OCI-LY1 (cell line): Measurements from ENCODE around the gene PRSS3.
"Not testable (repeated sequence)": the region's sequence is repeated elsewhere in the genome, so short reads cannot be mapped to it uniquely, and the experiment has no call there.

Experiments used
- H2AFZ ChIP-seq: fragments of 200-600 bp; sonication (generic), shearing (Covaris generic); 2 replicates; pipeline ENCODE4 v1.6.0; 2014; ENCODE audit warnings: antibody characterized with exemption, mild to moderate bottlenecking, low read length
- H3F3A ChIP-seq: fragments of 200-600 bp; sonication (generic), shearing (Covaris generic); 2 replicates; pipeline ENCODE4 v1.6.0; 2014; ENCODE audit warnings: mild to moderate bottlenecking, antibody characterized with exemption, low read length, moderate library complexity; ENCODE audit not compliant: insufficient read depth
- H3K27ac ChIP-seq: fragments of 200-600 bp; sonication (generic); 2 replicates; pipeline ENCODE4 v1.5.1; 2014; ENCODE audit warnings: low read length, mixed run types, mild to moderate bottlenecking, low read depth; ENCODE audit not compliant: poor library complexity, severe bottlenecking
- H3K27me3 ChIP-seq: fragments of 200-600 bp; sonication (generic); 2 replicates; pipeline ENCODE4 v1.6.0; 2014; ENCODE audit warnings: antibody characterized with exemption, mild to moderate bottlenecking, low read length, moderate library complexity; ENCODE audit not compliant: insufficient read depth
- H3K36me3 ChIP-seq: fragments of 200-600 bp; sonication (generic); 2 replicates; pipeline ENCODE4 v1.6.1; 2014; ENCODE audit warnings: mild to moderate bottlenecking, antibody characterized with exemption, low read length, moderate library complexity, mixed read lengths; ENCODE audit not compliant: insufficient read depth
- H3K4me1 ChIP-seq: fragments of 200-600 bp; sonication (generic); 2 replicates; pipeline ENCODE4 v1.5.1; 2014; ENCODE audit warnings: mild to moderate bottlenecking, low read length, moderate library complexity; ENCODE audit not compliant: insufficient read depth, severe bottlenecking
- H3K4me2 ChIP-seq: fragments of 200-600 bp; sonication (generic), shearing (Covaris generic); 2 replicates; pipeline ENCODE4 v1.6.1; 2014; ENCODE audit warnings: low read length
- H3K4me3 ChIP-seq: fragments of 200-600 bp; sonication (generic); 2 replicates; pipeline ENCODE4 v1.5.1; 2014; ENCODE audit warnings: low read length, low read depth, mild to moderate bottlenecking, mixed read lengths; ENCODE audit not compliant: poor library complexity, severe bottlenecking
- H3K79me2 ChIP-seq: fragments of 200-600 bp; shearing (Covaris generic); 2 replicates; pipeline ENCODE4 v1.6.1; 2016; ENCODE audit warnings: mixed run types, low read length, mixed read lengths; ENCODE audit not compliant: insufficient read depth
- H3K9ac ChIP-seq: fragments of 200-600 bp; sonication (generic), shearing (Covaris generic); 2 replicates; pipeline ENCODE4 v1.6.1; 2014; ENCODE audit warnings: mild to moderate bottlenecking, low read length, mixed read lengths
- H3K9me2 ChIP-seq: fragments of 200-600 bp; sonication (generic), shearing (Covaris generic); 2 replicates; pipeline ENCODE4 v1.6.1; 2014; ENCODE audit warnings: low read depth, mild to moderate bottlenecking, low read length, mixed read lengths
- H3K9me3 ChIP-seq: fragments of 200-600 bp; shearing (Covaris generic); 2 replicates; pipeline ENCODE4 v1.6.1; 2014; ENCODE audit warnings: low read length, mixed read lengths
- H4K20me1 ChIP-seq: fragments of 200-600 bp; sonication (generic), shearing (Covaris generic); 2 replicates; pipeline ENCODE4 v1.6.0; 2016; ENCODE audit warnings: mild to moderate bottlenecking, low read length; ENCODE audit not compliant: insufficient read depth
- CTCF ChIP-seq: fragments of 200-600 bp; sonication (generic), shearing (Covaris generic); IDR thresholded peaks from 2 replicates; pipeline ENCODE4 v1.5.1; 2017; ENCODE audit warnings: mild to moderate bottlenecking, antibody characterized with exemption, low read length, moderate library complexity, mixed read lengths
- EZH2 ChIP-seq: fragments of 200-600 bp; sonication (generic), shearing (Covaris generic); IDR thresholded peaks from 2 replicates; pipeline ENCODE4 v1.8.0; 2017; ENCODE audit warnings: borderline replicate concordance, mixed run types, mild to moderate bottlenecking, antibody characterized with exemption, low read length, moderate library complexity, mixed read lengths

The PRSS3 gene

GRCh38 chr9:33798545-33798944, 3.2 kb downstream of the PRSS3 start:
- Histone ChIP-seq H3K4me1 (no peaks in the 10 kb centered on the region), H2AFZ (no peak overlapping the region), H3K36me3 (no peaks in the 10 kb centered on the region), H3K27ac (no peak overlapping the region), H3K9me2 (no peaks in the 10 kb centered on the region), H3K4me3 (no peak overlapping the region), H3K27me3 (no peaks in the 10 kb centered on the region), H4K20me1 (no peaks in the 10 kb centered on the region), H3K9ac (no peak overlapping the region), H3K79me2 (no peaks in the 10 kb centered on the region), H3F3A (no peaks in the 10 kb centered on the region), H3K9me3 (no peaks in the 10 kb centered on the region), H3K4me2 (no peak overlapping the region)
- no peak for TF ChIP-seq CTCF
- TF ChIP-seq EZH2 = no peak

- H3K36me3 ChIP-seq = no peaks in the 10 kb centered on the region
- TF ChIP-seq CTCF (no peak), EZH2 (no peak)
- no peak overlapping the region for H3K4me2 ChIP-seq
- no peaks in the 10 kb centered on the region for H3K9me2 ChIP-seq
- no peak overlapping the region for H3K4me3 ChIP-seq
- no peaks in the 10 kb centered on the region for H3K9me3 ChIP-seq
- no peaks in the 10 kb centered on the region for H3F3A ChIP-seq
- no peak overlapping the region for H2AFZ ChIP-seq
- no peaks in the 10 kb centered on the region for H4K20me1 ChIP-seq
- H3K9ac ChIP-seq = no peak overlapping the region
- no peaks in the 10 kb centered on the region for H3K79me2 ChIP-seq
- no peaks in the 10 kb centered on the region for H3K4me1 ChIP-seq
- H3K27me3 ChIP-seq = no peaks in the 10 kb centered on the region
- H3K27ac ChIP-seq = no peak overlapping the region
These were observed 4.8 kb downstream of the PRSS3 start for GRCh38 chr9:33799928-33800704.

GRCh38 chr9:33800886-33801285, 5.5 kb downstream of the PRSS3 start:
- H3K27me3 ChIP-seq = no peaks in the 10 kb centered on the region
- no peak overlapping the region for H3K4me3 ChIP-seq
- no peak overlapping the region for H3K4me2 ChIP-seq
- no peaks in the 10 kb centered on the region for H3K79me2 ChIP-seq
- no peak overlapping the region for H3K9ac ChIP-seq
- no peak overlapping the region for H3K27ac ChIP-seq
- no peaks in the 10 kb centered on the region for H3K9me3 ChIP-seq
- H4K20me1 ChIP-seq = no peaks in the 10 kb centered on the region
- H3K9me2 ChIP-seq = no peaks in the 10 kb centered on the region
- H2AFZ ChIP-seq = no peak overlapping the region
- H3K36me3 ChIP-seq = no peaks in the 10 kb centered on the region
- no peaks in the 10 kb centered on the region for H3F3A ChIP-seq
- H3K4me1 ChIP-seq = no peaks in the 10 kb centered on the region
- TF ChIP-seq EZH2 (no peak), CTCF (no peak)

GRCh38 chr9:33801943-33802500, 6.7 kb downstream of the PRSS3 start:
- H2AFZ ChIP-seq, H3K27ac ChIP-seq, H3K79me2 ChIP-seq: not testable (repeated sequence)

GRCh38 chr9:33804196-33804595, 8.8 kb downstream of the PRSS3 start:
- not testable (repeated sequence) for H2AFZ ChIP-seq, H3K9me3 ChIP-seq, H3K27ac ChIP-seq, H3K79me2 ChIP-seq, H3F3A ChIP-seq, H3K27me3 ChIP-seq, H3K4me2 ChIP-seq, H4K20me1 ChIP-seq, H3K36me3 ChIP-seq, H3K9me2 ChIP-seq, H3K4me3 ChIP-seq, H3K9ac ChIP-seq
- peaks cover 10% of the 10 kb centered on the region for H3K4me1 ChIP-seq

More at GRCh38 chr9:33801943-33802500, 6.7 kb downstream of the PRSS3 start:
- not testable (repeated sequence) for H3K9me2 ChIP-seq, H3K36me3 ChIP-seq, H3K4me1 ChIP-seq, H3K9ac ChIP-seq, H3F3A ChIP-seq, H3K27me3 ChIP-seq, H3K4me2 ChIP-seq, H3K9me3 ChIP-seq, H3K4me3 ChIP-seq, H4K20me1 ChIP-seq
